Esophagus (tissue), 2 donors: ENCODE data around the gene LARP6. TPM values are rescaled to one million over a fixed set of nuclear protein-coding genes. Genes with fewer than 3 reads are reported as not detected.
A peak's percentile ranks its signal among the peaks of the same experiment; 100 is the strongest.
"Not testable (repeated sequence)": the region's sequence is repeated elsewhere in the genome, so short reads cannot be mapped to it uniquely, and the experiment has no call there.

Experiments used
- H3K27ac ChIP-seq, 2 donors: one replicate each; pipeline ENCODE4 v1.5.1; 2013; ENCODE audit warnings: low read depth in 2 of 2, mild to moderate bottlenecking in 2 of 2, inconsistent platforms in 1 of 2, low read length in 1 of 2, moderate library complexity in 1 of 2
- H3K27me3 ChIP-seq, 2 donors: one replicate each; pipeline ENCODE4 v1.6.1; 2013; ENCODE audit warnings: low read length in 2 of 2, control low read depth in 1 of 2, mild to moderate bottlenecking in 1 of 2; ENCODE audit not compliant: insufficient read depth in 2 of 2, control insufficient read depth in 1 of 2
- H3K36me3 ChIP-seq, 2 donors: one replicate each; pipeline ENCODE4 v1.6.1; 2013; ENCODE audit warnings: low read length in 1 of 2; ENCODE audit not compliant: control insufficient read depth in 2 of 2, insufficient read depth in 2 of 2
- H3K4me1 ChIP-seq, 2 donors: one replicate each; pipeline ENCODE4 v1.6.1; 2013; ENCODE audit warnings: low read length in 1 of 2; ENCODE audit not compliant: control insufficient read depth in 2 of 2, insufficient read depth in 2 of 2
- H3K4me3 ChIP-seq, 2 donors: one replicate each; pipeline ENCODE4 v1.5.1; 2013; ENCODE audit warnings: low read length in 2 of 2, mild to moderate bottlenecking in 2 of 2, low read depth in 1 of 2, moderate library complexity in 1 of 2
- H3K9me3 ChIP-seq, 2 donors: one replicate each; pipeline ENCODE4 v1.6.1; 2013; ENCODE audit warnings: mild to moderate bottlenecking in 2 of 2, low read depth in 1 of 2, low read length in 1 of 2, moderate library complexity in 1 of 2; ENCODE audit not compliant: control insufficient read depth in 2 of 2, insufficient read depth in 1 of 2
- WGBS, 2 donors: extraction: QIAGEN DNeasy Blood & Tissue Kit; methylation state at CpG; one replicate each; pipeline ENCODE4 v1.1.7; 2013; 5-methylcytosine and 5-hydroxymethylcytosine counted together
- polyA plus RNA-seq, 2 donors: library from polyadenylated mRNA; stranded (reverse); fragments of 200-250 nt; gene quantifications; one replicate each; pipeline ENCODE4 v1.2.3, GENCODE V29; 2013
- donor health status: healthy with polysubstance abuse.
- donor health status: Bipolar disorder and iron deficiency.

Gene LARP6
- polyA plus RNA-seq, 2 donors = 3.2 to 6.5 TPM

- no peaks in the 10 kb centered on the region for H3K36me3 ChIP-seq
- H3K4me1 ChIP-seq = no peaks in the 10 kb centered on the region
- 88 to 90% methylated on average over 14 of the region's 14 CpGs for WGBS, 2 donors
- H3K27ac ChIP-seq = no peak overlapping the region
- no peak overlapping the region for H3K4me3 ChIP-seq
- H3K27me3 ChIP-seq = no peaks in the 10 kb centered on the region
- no peaks in the 10 kb centered on the region for H3K9me3 ChIP-seq
Measured at GRCh38 chr15:70859322-70859908, 5.5 kb upstream of the LARP6 start.

GRCh38 chr15:70858614-70859321 is 4.8 kb upstream of the LARP6 start:
- 90 to 91% methylated on average over 9 of the region's 9 CpGs for WGBS, 2 donors
- not testable (repeated sequence) for H3K36me3 ChIP-seq, H3K27ac ChIP-seq, H3K9me3 ChIP-seq, H3K27me3 ChIP-seq, H3K4me1 ChIP-seq, H3K4me3 ChIP-seq

GRCh38 chr15:70857562-70858285 is 3.8 kb upstream of the LARP6 start:
- H3K4me3 ChIP-seq = no peak overlapping the region
- H3K4me1 ChIP-seq = no peaks in the 10 kb centered on the region
- H3K9me3 ChIP-seq = no peaks in the 10 kb centered on the region
- H3K27ac ChIP-seq = no peak overlapping the region
- no peaks in the 10 kb centered on the region for H3K36me3 ChIP-seq
- 79 to 83% methylated on average over 3 of the region's 3 CpGs for WGBS, 2 donors
- H3K27me3 ChIP-seq = peaks cover 0 to 3% of the 10 kb centered on the region in 2 donors

GRCh38 chr15:70856884-70857561 is 3.1 kb upstream of the LARP6 start:
- Histone ChIP-seq H3K4me1 (no peaks in the 10 kb centered on the region), H3K27ac (peak overlapping the region in 1 of 2 donors; percentile 63), H3K27me3 (peaks cover 0 to 3% of the 10 kb centered on the region in 2 donors), H3K4me3 (no peak overlapping the region), H3K36me3 (no peaks in the 10 kb centered on the region), H3K9me3 (no peaks in the 10 kb centered on the region)
- WGBS, 2 donors = 61 to 69% methylated on average over 5 of the region's 5 CpGs

GRCh38 chr15:70856177-70856883 is 2.4 kb upstream of the LARP6 start:
- Histone ChIP-seq H3K9me3 (no peaks in the 10 kb centered on the region), H3K4me1 (no peaks in the 10 kb centered on the region), H3K4me3 (no peak overlapping the region), H3K36me3 (no peaks in the 10 kb centered on the region), H3K27me3 (peaks cover 0 to 3% of the 10 kb centered on the region in 2 donors), H3K27ac (peak overlapping the region in 1 of 2 donors; percentile 58)
- 65 to 68% methylated on average over 7 of the region's 7 CpGs for WGBS, 2 donors

GRCh38 chr15:70855764-70856163 is 1.8 kb upstream of the LARP6 start:
- peaks cover 0 to 3% of the 10 kb centered on the region in 2 donors for H3K27me3 ChIP-seq
- no peaks in the 10 kb centered on the region for H3K36me3 ChIP-seq
- H3K4me1 ChIP-seq = no peaks in the 10 kb centered on the region
- H3K4me3 ChIP-seq = no peak overlapping the region
- no peaks in the 10 kb centered on the region for H3K9me3 ChIP-seq
- H3K27ac ChIP-seq = no peak overlapping the region
- 81 to 85% methylated on average over 2 of the region's 2 CpGs for WGBS, 2 donors

- peak overlapping the region; percentile 54 to 68 for H3K4me3 ChIP-seq
- WGBS, 2 donors = 45 to 51% methylated on average over 4 of the region's 4 CpGs
Measured at GRCh38 chr15:70854666-70854976, 664 bp upstream of the LARP6 start.

GRCh38 chr15:70853318-70853972 is 512 bp downstream of the LARP6 start:
- no peaks in the 10 kb centered on the region for H3K9me3 ChIP-seq
- 4 to 11% methylated on average over 47 to 54 of the region's 54 CpGs for WGBS, 2 donors
- H3K4me1 ChIP-seq = no peaks in the 10 kb centered on the region
- no peaks in the 10 kb centered on the region for H3K36me3 ChIP-seq
- H3K4me3 ChIP-seq = peak overlapping the region; percentile 54 to 68
- H3K27ac ChIP-seq = peak overlapping the region; percentile 79 to 81
- H3K27me3 ChIP-seq = peaks cover 0 to 3% of the 10 kb centered on the region in 2 donors

More at GRCh38 chr15:70854666-70854976, 664 bp upstream of the LARP6 start:
- H3K27me3 ChIP-seq = peaks cover 0 to 3% of the 10 kb centered on the region in 2 donors
- no peaks in the 10 kb centered on the region for H3K36me3 ChIP-seq
- peak overlapping the region; percentile 79 to 81 for H3K27ac ChIP-seq
- H3K9me3 ChIP-seq = no peaks in the 10 kb centered on the region
- H3K4me1 ChIP-seq = no peaks in the 10 kb centered on the region
